Stomach (tissue), 9 donors: Measurements from ENCODE around the gene TTC21A. TPM values are rescaled to one million over a fixed set of nuclear protein-coding genes. Genes with fewer than 3 reads are reported as not detected.
A peak's percentile ranks its signal among the peaks of the same experiment; 100 is the strongest.

Source experiments
- DNase-seq, 2 donors: peaks; one replicate each; pipeline versions ENCODE4 v3.0.0 to v3.0.0-alpha.2; 2013 to 2019
- H3K27ac ChIP-seq, 5 donors: fragments of 200-600 bp in 4 of 5; sonication (generic) in 4 of 5; one replicate each; pipeline ENCODE4 v1.5.1; 2013 to 2019; ENCODE audit warnings: mild to moderate bottlenecking in 1 of 5, moderate library complexity in 1 of 5
- H3K27me3 ChIP-seq, 3 donors: fragments of 200-600 bp; sonication (generic); one replicate each; pipeline ENCODE4 v1.5.1; 2017 to 2019; ENCODE audit warnings: mixed run types in 1 of 3
- H3K36me3 ChIP-seq, 4 donors: fragments of 200-600 bp; sonication (generic); 1 replicate in 3 of 4; 2 replicates in 1 of 4; pipeline ENCODE4 v1.5.1; 2016 to 2019
- H3K4me1 ChIP-seq, 4 donors: fragments of 200-600 bp; sonication (generic); one replicate each; pipeline ENCODE4 v1.5.1; 2016 to 2019
- H3K4me3 ChIP-seq, 4 donors: fragments of 200-600 bp; sonication (generic) in 3 of 4; one replicate each; pipeline ENCODE4 v1.5.1; 2016 to 2019; ENCODE audit warnings: mild to moderate bottlenecking in 1 of 4
- H3K9me3 ChIP-seq, 4 donors: fragments of 200-600 bp; sonication (generic); one replicate each; pipeline ENCODE4 v1.5.1; 2016 to 2019
- CTCF ChIP-seq, 7 experiments: fragments of 450-650 bp in 4 of 7; fragments of 200-600 bp in 3 of 7; sonication (generic) in 3 of 7; IDR thresholded peaks; one replicate each; pipeline ENCODE4 v1.5.1; 2016 to 2019; ENCODE audit warnings: antibody characterized with exemption in 7 of 7, control low read depth in 2 of 7, mild to moderate bottlenecking in 1 of 7
- EP300 ChIP-seq: sonication (generic); formaldehyde crosslinking; IDR thresholded peaks from one replicate; pipeline ENCODE4 v1.6.1; 2017; ENCODE audit warnings: antibody characterized with exemption
- POLR2A ChIP-seq, 4 donors: fragments of 450-650 bp; IDR thresholded peaks; one replicate each; pipeline ENCODE4 v1.6.1; 2016; ENCODE audit warnings: antibody characterized with exemption in 4 of 4, control low read depth in 2 of 4, mild to moderate bottlenecking in 1 of 4, moderate library complexity in 1 of 4
- POLR2AphosphoS5 ChIP-seq, 3 donors: sonication (generic); formaldehyde crosslinking; IDR thresholded peaks; one replicate each; pipeline ENCODE4 v1.6.1; 2016; ENCODE audit warnings: antibody characterized with exemption in 3 of 3
- WGBS, 5 donors: extraction: QIAGEN DNeasy Blood & Tissue Kit in 3 of 5; methylation state at CpG; one replicate each; pipeline versions ENCODE4 v1.1.5 to v1.1.7; 2013 to 2018; 5-methylcytosine and 5-hydroxymethylcytosine counted together
- intact Hi-C: fragments of 100-400 bp; cut with DNase I; formaldehyde crosslinking; loops from one replicate; pipeline ENCODE4 v1.15.1; 2023; ENCODE audit warnings: low total_unique reads
- polyA plus RNA-seq, 3 donors: library from polyadenylated mRNA; stranded (reverse); fragments of 200-250 nt; gene quantifications; one replicate each; pipeline ENCODE4 v1.2.3, GENCODE V29; 2013
- total RNA-seq, 5 donors: library from RNA; depleted of rRNA; stranded (reverse); fragments of >200 nt; gene quantifications; one replicate each; pipeline versions ENCODE4 v1.1.0 to v1.2.3, GENCODE V29; 2014 to 2016
- donor health status: healthy with polysubstance abuse.
- donor health status: Bipolar disorder and iron deficiency.
- donor health status: healthy.

The TTC21A gene
- total and polyA plus RNA-seq, 8 donors, result 0.89 to 17.7 (median 6.3) TPM

- peak overlapping the region in 4 of 5 donors; percentile 89 to 94 (median 93) for H3K27ac ChIP-seq
- H3K4me1 ChIP-seq, result peaks cover 23 to 54% (median 39%) of the 10 kb centered on the region in 4 donors
- DNase-seq, result peak in 1 of 2 donors; percentile 8
- intact Hi-C loops, result no loop called here
- TF ChIP-seq POLR2A (IDR thresholded peaks at IDR 0.05) (no peak), EP300 (no peak), POLR2AphosphoS5 (IDR thresholded peaks at IDR 0.05) (no peak)
- no peaks in the 10 kb centered on the region for H3K27me3 ChIP-seq
- WGBS, 5 donors, result 83 to 88% (median 87%) methylated on average over 9 to 12 of the region's 12 CpGs
- no peaks in the 10 kb centered on the region for H3K36me3 ChIP-seq
- H3K4me3 ChIP-seq, result no peak overlapping the region
- H3K9me3 ChIP-seq, result no peaks in the 10 kb centered on the region
Observed at GRCh38 chr3:39184081-39184967, 76.8 kb downstream of the TTC21A start.

- no peaks in the 10 kb centered on the region for H3K9me3 ChIP-seq
- DNase-seq, result no peak
- peak overlapping the region in 1 of 5 donors; percentile 94 for H3K27ac ChIP-seq
- no peak overlapping the region for H3K4me3 ChIP-seq
- 60 to 98% (median 92%) methylated on average over 1 to 4 of the region's 4 CpGs for WGBS, 5 donors
- intact Hi-C loops, result no loop called here
- no peaks in the 10 kb centered on the region for H3K27me3 ChIP-seq
- peaks cover 19 to 52% (median 36%) of the 10 kb centered on the region in 4 donors for H3K4me1 ChIP-seq
- TF ChIP-seq CTCF (IDR thresholded peaks at IDR 0.05), result no peak
- no peak for TF ChIP-seq EP300
- TF ChIP-seq POLR2AphosphoS5 (IDR thresholded peaks at IDR 0.05), result no peak
- TF ChIP-seq POLR2A (IDR thresholded peaks at IDR 0.05), result no peak
- no peaks in the 10 kb centered on the region for H3K36me3 ChIP-seq
Observed at GRCh38 chr3:39184968-39185285, 77.4 kb downstream of the TTC21A start.

- intact Hi-C loops, result no loop called here
- Histone ChIP-seq H3K27ac (no peak overlapping the region), H3K9me3 (no peaks in the 10 kb centered on the region), H3K4me1 (peaks cover 19 to 52% (median 36%) of the 10 kb centered on the region in 4 donors), H3K4me3 (no peak overlapping the region), H3K27me3 (no peaks in the 10 kb centered on the region), H3K36me3 (no peaks in the 10 kb centered on the region)
- DNase-seq, result no peak
- TF ChIP-seq CTCF (IDR thresholded peaks at IDR 0.05), result no peak
- no peak for TF ChIP-seq POLR2AphosphoS5 (IDR thresholded peaks at IDR 0.05)
- no peak for TF ChIP-seq EP300
- no peak for TF ChIP-seq POLR2A (IDR thresholded peaks at IDR 0.05)
- 83 to 92% (median 90%) methylated on average over 6 to 9 of the region's 9 CpGs for WGBS, 5 donors
Observed at GRCh38 chr3:39185326-39185958, 78.0 kb downstream of the TTC21A start.

- peaks cover 18 to 52% (median 32%) of the 10 kb centered on the region in 4 donors for H3K4me1 ChIP-seq
- WGBS, 5 donors, result 83 to 95% (median 92%) methylated on average over 4 to 14 of the region's 14 CpGs
- intact Hi-C loops, result no loop called here
- no peak for DNase-seq
- no peaks in the 10 kb centered on the region for H3K36me3 ChIP-seq
- TF ChIP-seq CTCF (IDR thresholded peaks at IDR 0.05), result no peak
- TF ChIP-seq EP300, result no peak
- no peak overlapping the region for H3K4me3 ChIP-seq
- no peak overlapping the region for H3K27ac ChIP-seq
- no peaks in the 10 kb centered on the region for H3K27me3 ChIP-seq
- H3K9me3 ChIP-seq, result no peaks in the 10 kb centered on the region
Observed at GRCh38 chr3:39185959-39186691, 78.6 kb downstream of the TTC21A start.
